Esophagus squamous epithelium (tissue), 4 donors: ENCODE data around the gene ZNF608.

Experiments
- CTCF ChIP-seq, 6 experiments: fragments of 450-650 bp in 4 of 6; fragments of 200-600 bp in 2 of 6; sonication (generic) in 2 of 6; IDR thresholded peaks; one replicate each; pipeline ENCODE4 v1.5.1; 2016 to 2019; ENCODE audit warnings: antibody characterized with exemption in 6 of 6, mild to moderate bottlenecking in 4 of 6, moderate library complexity in 4 of 6
- POLR2A ChIP-seq, 4 donors: fragments of 450-650 bp; IDR thresholded peaks; one replicate each; pipeline ENCODE4 v1.6.1; 2017; ENCODE audit warnings: antibody characterized with exemption in 4 of 4, mild to moderate bottlenecking in 4 of 4, moderate library complexity in 3 of 4

GRCh38 chr5:124725622-124726258, 20.7 kb downstream of the ZNF608 start:
- no peak for TF ChIP-seq CTCF (IDR thresholded peaks at IDR 0.05)
- no peak for TF ChIP-seq POLR2A (IDR thresholded peaks at IDR 0.05)
